Astrocyte of the cerebellum (primary cell): ENCODE measurements around the gene SMARCA4.

ENCODE experiments used
- DNase-seq: peaks from one replicate; pipeline ENCODE4 v3.0.0-alpha.2; 2011; ENCODE audit warnings: low read depth
- H3K4me3 ChIP-seq: 2 replicates; pipeline ENCODE4 v1.5.1; 2011; ENCODE audit warnings: mild to moderate bottlenecking, low read depth, low read length, moderate library complexity
- in situ Hi-C: cut with HindIII; loops from 2 replicates; pipeline ENCODE4 v1.10.0; 2017; ENCODE audit warnings: low sequenced_read_pairs
- TF ChIP-seq, protein P1 (sequence below): IDR thresholded peaks from 2 replicates; pipeline ENCODE4 v1.5.1; 2012; ENCODE audit warnings: low read length, low read depth, moderate library complexity, mild to moderate bottlenecking; ENCODE audit errors: missing control alignments

The SMARCA4 gene

DNA sequence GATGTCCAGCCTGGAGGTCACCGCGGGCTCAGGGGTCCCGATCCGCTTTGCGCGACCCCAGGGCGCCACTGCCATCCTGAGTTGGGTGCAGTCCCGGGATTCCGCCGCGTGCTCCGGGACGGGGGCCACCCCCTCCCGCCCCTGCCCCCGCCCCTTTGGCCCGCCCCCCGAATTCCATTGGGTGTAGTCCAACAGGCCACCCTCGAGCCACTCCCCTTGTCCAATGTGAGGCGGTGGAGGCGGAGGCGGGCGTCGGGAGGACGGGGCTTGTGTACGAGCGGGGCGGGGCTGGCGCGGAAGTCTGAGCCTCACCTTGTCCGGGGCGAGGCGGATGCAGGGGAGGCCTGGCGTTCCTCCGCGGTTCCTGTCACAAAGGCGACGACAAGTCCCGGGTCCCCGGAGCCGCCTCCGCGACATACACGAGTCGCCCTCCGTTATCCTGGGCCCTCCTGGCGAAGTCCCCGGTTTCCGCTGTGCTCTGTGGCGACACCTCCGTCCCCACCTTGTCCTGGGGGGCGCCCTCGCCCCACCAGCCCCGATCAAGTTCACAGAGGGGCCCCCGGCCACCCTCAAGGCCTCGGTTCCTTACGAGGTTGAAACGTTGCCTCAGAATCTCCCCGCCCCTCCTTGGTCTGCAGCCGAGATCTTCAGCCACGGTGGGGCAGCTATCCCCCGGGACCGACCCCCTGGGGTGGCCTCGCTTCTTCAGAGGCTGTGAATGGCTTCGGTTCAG is 129.6 kb downstream of the SMARCA4 start:
- peak; percentile 90 for DNase-seq
- in situ Hi-C loops, result no loop called here
- H3K4me3 ChIP-seq, result peak overlapping the region; percentile 96
- TF ChIP-seq, protein P1, sequence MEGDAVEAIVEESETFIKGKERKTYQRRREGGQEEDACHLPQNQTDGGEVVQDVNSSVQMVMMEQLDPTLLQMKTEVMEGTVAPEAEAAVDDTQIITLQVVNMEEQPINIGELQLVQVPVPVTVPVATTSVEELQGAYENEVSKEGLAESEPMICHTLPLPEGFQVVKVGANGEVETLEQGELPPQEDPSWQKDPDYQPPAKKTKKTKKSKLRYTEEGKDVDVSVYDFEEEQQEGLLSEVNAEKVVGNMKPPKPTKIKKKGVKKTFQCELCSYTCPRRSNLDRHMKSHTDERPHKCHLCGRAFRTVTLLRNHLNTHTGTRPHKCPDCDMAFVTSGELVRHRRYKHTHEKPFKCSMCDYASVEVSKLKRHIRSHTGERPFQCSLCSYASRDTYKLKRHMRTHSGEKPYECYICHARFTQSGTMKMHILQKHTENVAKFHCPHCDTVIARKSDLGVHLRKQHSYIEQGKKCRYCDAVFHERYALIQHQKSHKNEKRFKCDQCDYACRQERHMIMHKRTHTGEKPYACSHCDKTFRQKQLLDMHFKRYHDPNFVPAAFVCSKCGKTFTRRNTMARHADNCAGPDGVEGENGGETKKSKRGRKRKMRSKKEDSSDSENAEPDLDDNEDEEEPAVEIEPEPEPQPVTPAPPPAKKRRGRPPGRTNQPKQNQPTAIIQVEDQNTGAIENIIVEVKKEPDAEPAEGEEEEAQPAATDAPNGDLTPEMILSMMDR, result no peak

DNA sequence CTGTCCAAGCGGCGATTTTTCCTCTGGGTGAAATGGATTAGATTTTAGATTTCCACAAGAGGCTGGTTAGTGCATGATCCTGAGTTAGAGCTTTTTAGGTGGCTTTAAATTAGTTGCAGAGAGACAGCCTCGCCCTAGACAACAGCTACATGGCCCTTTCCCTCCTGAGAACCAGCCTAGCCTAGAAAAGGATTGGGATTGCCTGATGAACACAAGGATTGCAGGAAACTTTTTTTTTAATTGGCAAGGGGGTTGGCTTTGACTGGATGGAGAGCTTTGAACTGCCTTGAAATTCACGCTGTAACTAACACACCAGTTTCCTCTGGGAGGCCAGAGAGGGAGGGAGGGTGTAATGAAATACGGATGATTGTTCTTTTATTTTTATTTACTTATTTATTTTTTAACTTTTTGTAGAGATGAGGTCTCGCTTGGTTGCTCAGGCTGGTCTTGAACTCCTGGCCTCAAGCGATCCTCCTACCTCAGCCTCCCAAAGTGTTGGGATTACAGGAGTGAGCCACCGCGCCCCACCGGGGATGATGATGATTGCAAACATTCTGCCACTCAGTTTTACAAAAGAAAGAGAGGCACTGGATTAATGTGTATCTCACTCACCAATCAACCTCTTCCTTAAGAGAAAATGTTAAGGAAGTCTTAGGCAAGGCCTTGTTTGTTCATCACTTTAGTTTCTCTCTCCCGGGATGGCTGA is 130.3 kb downstream of the SMARCA4 start:
- TF ChIP-seq, protein P1, result no peak
- in situ Hi-C loops, result no loop called here

DNA sequence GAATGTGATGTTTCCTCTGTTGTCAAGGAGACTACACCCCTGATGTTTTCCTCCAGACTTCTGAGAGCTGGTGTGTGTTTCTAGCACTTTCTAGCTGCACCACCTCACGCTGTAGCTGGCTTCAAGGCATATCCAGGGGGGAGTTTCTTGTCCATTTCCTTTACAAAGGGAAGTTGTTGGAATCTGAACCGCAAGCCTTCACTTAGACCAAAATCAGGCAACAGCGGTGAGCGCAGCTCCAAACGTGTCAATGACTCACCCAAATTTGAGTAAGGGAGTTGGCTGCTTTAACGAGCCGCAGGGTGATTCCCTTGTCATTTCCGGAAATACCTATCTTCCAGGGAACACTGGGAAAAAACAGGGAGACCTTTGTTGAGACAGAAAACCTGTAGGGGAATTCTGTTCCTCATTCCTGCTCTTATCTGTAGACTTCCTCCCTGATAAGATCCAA is 130.9 kb downstream of the SMARCA4 start:
- H3K4me3 ChIP-seq, result peak overlapping the region; percentile 96
- DNase-seq, result peak; percentile 98
- TF ChIP-seq, protein P1, result no peak
- in situ Hi-C loops, result no loop called here

More for the DNA sequence above, 130.3 kb downstream of the SMARCA4 start:
- no peak for DNase-seq
- peak overlapping the region; percentile 96 for H3K4me3 ChIP-seq

DNA sequence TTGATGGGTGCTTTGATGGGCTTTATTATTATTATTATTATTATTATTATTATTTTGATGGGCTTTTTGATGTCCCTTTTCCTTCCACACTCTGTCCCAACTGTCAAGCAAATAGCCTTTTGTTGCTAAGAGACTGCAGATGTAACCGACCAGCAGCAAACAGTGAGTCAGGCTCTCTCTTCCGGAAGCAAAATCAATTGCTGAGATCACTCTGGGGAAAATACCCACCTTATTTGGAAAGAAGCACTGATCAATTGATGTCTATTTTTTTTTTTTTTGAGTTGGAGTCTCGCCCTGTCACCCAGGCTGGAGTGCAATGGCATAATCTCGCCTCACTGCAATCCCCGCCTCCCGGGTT is 131.3 kb downstream of the SMARCA4 start:
- DNase-seq, result no peak
- in situ Hi-C loops, result no loop called here
- peak overlapping the region; percentile 96 for H3K4me3 ChIP-seq
- TF ChIP-seq, protein P1, result no peak

DNA sequence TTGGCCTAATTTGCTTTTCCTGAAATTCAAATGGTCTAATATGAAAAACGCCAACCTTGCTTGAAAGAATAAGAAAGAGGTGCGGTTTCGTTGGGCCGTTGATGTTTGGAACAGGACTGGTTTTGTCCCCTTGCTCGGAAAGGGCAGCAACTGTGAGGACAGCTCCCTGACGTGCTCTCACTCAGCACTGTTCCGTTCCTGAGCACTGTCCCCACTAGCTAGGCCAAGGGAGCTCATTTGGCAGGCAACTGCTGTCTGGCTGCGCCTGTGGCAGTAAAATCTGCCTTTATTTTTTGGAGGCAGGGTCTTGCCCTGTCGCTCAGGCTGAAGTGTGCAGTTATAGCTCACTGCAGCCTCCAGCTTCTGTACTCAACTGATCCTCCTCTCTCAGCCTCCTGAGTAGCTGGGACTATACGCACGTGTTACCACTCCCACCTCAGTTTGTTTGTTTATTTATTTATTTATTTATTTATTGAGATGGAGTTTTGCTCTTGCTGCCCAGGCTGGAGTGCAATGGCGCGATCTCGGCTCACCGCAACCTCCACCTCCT is 132.9 kb downstream of the SMARCA4 start:
- TF ChIP-seq, protein P1, result no peak
- H3K4me3 ChIP-seq, result no peak overlapping the region
- in situ Hi-C loops, result no loop called here
- DNase-seq, result no peak

DNA sequence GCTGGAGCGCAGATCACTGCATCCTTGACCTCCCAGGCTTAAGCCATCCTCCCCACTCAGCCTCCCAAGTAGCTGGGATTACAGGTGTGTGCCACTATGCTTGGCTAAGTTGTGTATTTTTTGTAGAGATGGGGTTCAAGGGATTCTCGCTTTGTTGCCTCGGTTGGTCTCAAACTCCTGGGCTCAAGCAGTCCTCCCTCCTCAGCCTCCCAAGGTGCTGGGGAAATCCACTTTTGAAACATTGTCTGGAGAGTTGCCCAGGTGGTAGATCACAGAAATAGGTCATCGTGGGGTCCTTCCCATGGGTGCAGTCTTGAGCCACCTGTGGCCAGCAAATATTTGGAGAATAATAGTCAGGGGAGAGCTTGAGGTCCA is 133.7 kb downstream of the SMARCA4 start:
- in situ Hi-C loops, result no loop called here
- TF ChIP-seq, protein P1, result no peak
- H3K4me3 ChIP-seq, result no peak overlapping the region
- DNase-seq, result no peak
